ENCODE measurements around the gene PLXNA3.

Gene PLXNA3

GRCh38 chrX:154435171-154435733 lies 22.8 kb upstream of the PLXNA3 start:
- no peak for DNase-seq (ENCODE audit: low spot score)

DNA sequence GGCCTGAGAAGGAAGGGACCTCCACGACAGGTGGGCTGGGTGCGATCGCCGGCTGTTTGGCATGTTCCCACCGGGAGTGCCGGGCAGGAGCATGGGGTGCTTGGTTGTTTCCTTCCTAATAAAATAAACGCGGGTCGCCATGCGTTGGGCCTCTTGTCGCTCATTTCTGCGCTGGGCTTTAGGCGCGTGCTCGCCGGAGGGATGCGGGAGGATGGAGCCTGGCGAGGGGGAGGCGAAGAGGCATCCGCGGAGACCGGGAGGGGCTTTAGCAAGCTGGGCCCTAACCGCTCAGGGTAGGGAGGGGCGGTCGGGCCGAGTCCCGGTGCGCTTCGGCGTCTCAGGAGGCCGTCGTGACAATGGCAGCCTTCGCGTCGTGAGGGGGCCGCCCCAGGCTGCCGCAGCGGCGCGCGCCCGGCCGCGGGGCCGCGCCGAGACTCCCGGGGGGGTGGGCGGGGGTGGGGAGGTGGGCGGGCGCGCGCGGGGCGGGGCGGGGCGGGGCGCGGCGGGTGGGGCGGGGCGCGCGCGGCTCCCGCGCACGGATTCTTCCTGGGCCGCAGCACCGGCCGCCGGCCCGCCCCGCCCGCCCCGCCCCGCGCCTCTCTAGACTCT lies 21.6 kb upstream of the PLXNA3 start:
- DNase-seq (ENCODE audit: low spot score) = peak; percentile 71

DNA sequence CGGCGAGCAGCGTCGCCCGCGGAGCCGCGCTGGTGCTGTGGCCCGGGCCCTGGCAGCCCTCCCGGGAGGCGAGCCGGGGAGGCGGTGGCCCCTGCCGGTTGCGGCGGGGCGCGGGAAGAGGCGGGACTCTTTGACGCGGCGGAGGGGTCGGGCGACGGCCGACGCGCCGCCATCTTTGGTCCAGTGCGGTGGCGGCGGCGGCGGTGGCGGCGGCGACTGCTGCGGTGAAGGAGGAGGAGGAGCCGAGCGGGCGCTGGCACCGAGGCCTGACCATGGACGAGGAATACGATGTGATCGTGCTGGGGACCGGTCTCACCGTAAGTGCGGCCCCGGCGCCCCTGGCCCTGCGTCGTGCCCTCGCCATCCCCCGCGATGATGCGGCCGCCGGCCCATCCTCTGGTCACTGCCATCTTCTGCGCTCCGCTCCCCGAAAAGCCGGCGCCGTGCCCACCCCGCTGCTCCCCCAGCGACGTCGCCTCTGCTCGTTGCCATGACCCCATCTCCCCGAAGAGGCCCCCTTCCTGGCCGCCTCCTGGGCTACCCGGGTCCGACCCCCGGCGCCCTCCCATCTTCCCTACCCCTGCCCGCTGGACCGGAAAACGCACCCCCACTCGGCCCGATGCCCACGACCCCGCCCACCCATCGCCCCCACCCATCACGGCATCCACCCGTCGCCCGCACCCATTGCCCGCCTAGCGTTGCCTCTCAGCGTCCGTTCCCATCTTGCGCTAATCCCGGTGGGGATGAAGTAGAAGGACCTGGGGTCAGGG lies 20.9 kb upstream of the PLXNA3 start, which contains the start of gene GDI1:
Gene GDI1 (plus strand): TSS at position 172 of the 770 bp plus-strand sequence. CDS start 101 bp downstream, at position 273.
- DNase-seq (ENCODE audit: low spot score) = peak; percentile 66

GRCh38 chrX:154437971-154438893 lies 19.8 kb upstream of the PLXNA3 start:
- DNase-seq (ENCODE audit: low spot score) = no peak

DNA sequence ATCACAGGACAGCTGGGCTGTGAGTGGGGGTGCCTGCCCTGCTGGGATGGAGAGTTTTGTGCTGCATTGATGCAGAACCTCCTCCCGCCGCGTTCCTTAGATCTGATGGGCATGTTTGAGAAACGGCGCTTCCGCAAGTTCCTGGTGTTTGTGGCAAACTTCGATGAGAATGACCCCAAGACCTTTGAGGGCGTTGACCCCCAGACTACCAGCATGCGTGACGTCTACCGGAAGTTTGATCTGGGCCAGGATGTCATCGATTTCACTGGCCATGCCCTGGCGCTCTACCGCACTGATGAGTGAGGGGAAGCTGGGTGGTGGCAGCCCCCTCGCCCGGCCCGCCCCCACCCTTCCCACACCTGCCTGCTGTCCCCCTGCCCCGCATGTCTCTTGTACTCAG lies 18.2 kb upstream of the PLXNA3 start:
- DNase-seq (ENCODE audit: low spot score) = no peak

GRCh38 chrX:154440623-154441357 lies 17.3 kb upstream of the PLXNA3 start:
- DNase-seq (ENCODE audit: low spot score) = no peak

DNA sequence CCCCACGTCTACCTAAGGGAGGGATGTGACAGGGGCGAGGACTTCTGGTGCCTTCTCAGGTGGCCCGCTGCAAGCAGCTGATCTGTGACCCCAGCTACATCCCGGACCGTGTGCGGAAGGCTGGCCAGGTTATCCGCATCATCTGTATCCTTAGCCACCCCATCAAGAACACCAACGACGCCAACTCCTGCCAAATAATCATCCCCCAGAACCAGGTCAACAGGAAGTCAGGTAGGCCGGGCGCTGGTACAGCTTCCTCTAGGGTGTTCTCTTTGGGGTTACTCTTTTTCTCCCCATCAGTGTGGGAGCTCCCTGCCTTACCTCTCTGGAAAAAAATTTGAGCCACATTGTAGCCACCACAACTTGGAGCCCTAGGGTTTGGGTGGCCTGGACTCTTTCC lies 16.5 kb upstream of the PLXNA3 start:
- no peak for DNase-seq (ENCODE audit: low spot score)

DNA sequence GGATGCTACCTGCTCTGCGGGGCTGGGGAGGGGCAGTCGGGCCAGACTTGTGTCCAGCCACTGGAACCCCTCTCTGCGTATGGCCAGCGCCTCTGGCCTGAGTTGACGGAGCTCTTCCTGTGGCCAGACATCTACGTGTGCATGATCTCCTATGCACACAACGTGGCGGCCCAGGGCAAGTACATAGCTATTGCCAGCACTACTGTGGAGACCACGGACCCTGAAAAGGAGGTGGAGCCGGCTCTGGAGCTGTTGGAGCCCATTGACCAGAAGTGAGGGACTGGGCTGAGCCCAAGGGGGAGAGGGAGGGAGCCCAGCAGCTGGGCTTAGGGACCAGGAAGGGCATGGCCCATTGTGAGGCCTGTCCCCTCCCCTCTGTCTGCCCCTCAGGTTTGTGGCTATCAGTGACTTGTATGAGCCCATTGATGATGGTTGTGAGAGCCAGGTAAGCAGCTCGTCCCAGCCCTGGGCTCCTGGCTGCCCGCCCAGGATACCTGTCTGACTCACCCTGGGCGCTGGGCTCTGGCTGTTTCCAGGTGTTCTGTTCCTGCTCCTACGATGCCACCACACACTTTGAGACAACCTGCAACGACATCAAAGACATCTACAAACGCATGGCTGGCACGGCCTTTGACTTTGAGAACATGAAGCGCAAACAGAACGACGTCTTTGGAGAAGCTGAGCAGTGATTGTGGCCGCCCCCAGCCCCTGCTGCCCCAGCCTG lies 15.9 kb upstream of the PLXNA3 start:
- DNase-seq (ENCODE audit: low spot score) = no peak

DNA sequence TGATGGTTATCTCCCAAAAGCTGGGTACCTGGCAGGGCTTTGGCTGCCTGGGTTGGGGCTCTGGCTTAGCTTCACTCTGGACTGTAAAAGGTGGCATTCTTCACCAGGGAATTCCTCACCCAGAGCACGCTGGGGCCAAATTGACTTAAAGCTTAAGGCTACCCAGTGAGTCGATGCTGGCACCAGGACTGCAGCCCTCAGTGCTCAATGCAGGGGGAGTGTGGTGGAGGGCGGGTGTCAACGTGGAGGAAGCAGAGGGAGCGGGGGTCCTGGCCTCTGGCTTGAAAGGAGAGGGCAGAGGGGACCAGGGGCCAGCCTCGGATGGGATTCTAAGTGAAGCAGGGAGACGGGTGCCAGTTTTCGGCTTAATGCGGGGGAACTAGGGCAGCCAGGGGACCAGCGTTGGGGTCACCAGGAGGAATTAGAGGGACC lies 14.6 kb upstream of the PLXNA3 start:
- no peak for DNase-seq (ENCODE audit: low spot score)

- peak; percentile 81 for DNase-seq (ENCODE audit: low spot score)
These were observed 13.9 kb upstream of the PLXNA3 start, which contains the start of gene FAM50A for GRCh38 chrX:154443992-154444754. Gene FAM50A, plus strand, starts transcription at chrX:154444141. Its CDS starts 95 bp downstream, at chrX:154444236.

DNA sequence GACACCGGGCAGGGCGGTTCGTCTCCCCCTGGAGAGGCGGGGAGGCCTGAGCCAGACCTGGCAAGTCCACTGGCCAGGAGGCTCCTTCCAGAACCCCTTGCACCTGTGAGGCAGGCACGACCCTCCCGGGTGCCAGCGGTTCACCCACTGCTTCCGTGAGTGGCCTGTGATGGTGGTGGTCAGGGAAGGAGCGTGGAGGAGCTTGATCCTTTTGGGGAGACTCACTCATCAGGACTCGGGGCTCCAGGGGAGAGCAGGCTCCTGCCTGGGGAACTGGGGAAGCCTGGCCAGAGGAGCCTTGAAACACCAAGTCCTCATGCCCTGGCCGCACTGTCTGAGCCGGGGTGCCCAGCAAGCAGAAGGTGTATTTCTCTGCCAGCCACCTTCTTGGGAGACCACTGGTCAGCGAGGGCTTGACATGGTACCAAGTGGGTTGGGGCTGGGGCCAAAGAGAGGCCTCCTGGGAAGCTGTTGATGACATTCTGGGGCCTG lies 13.3 kb upstream of the PLXNA3 start:
- no peak for DNase-seq (ENCODE audit: low spot score)

- DNase-seq (ENCODE audit: low spot score) = no peak
These were observed 12.3 kb upstream of the PLXNA3 start for GRCh38 chrX:154445776-154446175.

- DNase-seq (ENCODE audit: low spot score) = no peak
These were observed 11.7 kb upstream of the PLXNA3 start for GRCh38 chrX:154446430-154446829.

DNA sequence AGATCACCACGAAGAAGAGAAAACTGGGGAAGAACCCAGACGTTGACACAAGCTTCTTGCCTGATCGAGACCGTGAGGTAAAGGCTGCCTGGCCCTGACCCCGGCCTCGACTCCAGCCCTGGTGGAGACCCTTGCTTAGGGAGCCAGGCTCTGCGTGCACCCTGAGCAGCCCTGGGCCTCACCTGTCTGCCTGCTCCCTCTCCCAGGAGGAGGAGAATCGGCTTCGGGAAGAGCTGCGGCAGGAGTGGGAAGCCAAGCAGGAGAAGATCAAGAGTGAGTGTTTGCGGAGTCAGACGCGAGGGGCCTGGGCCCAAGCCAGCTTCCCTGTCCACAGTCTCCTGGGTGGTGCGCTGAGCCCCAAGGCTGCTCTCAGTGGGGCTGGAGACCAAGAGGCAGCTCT lies 9.6 kb upstream of the PLXNA3 start:
- no peak for DNase-seq (ENCODE audit: low spot score)

DNA sequence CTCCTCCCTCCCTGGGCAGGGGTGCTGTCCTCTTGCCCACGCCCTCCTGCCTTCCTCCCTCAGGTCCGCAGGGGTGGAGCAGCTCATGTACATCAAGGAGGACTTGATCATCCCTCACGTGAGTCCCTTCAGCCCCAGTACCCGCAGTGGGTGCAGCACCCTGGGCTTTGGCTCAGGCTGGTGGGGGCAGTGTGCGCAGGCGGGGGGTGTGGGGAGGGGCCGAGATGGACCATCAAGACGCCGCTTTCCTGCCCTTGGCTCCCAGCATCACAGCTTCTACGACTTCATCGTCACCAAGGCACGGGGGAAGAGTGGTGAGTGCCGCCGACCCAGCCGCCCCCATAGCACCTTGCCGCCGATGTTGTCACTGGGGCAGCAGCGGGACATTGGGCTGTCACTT lies 8.5 kb upstream of the PLXNA3 start:
- no peak for DNase-seq (ENCODE audit: low spot score)

- no peak for DNase-seq (ENCODE audit: low spot score)
These were observed 7.8 kb upstream of the PLXNA3 start for GRCh38 chrX:154450312-154450711.

- DNase-seq (ENCODE audit: low spot score) = no peak
These were observed 5.3 kb upstream of the PLXNA3 start for GRCh38 chrX:154452823-154453222.

- peak; percentile 71 for DNase-seq (ENCODE audit: low spot score)
These were observed 478 bp upstream of the PLXNA3 start for GRCh38 chrX:154457491-154458115.
